Lung microvascular endothelial cell (primary cell): Measurements from ENCODE around the gene KIAA2012. TPM values are rescaled to one million over a fixed set of nuclear protein-coding genes. Genes with fewer than 3 reads are reported as not detected.

ENCODE experiments used
- DNase-seq, 2 donors: peaks; one replicate each; pipeline versions ENCODE4 v3.0.0 to v3.0.0-alpha.2; 2010; ENCODE audit warnings: low read depth in 2 of 2
- total RNA-seq: library from RNA; depleted of rRNA; stranded (reverse); fragments of >200 nt; gene quantifications from 2 replicates; pipeline ENCODE4 v1.2.1, GENCODE V29; 2014

KIAA2012 gene
- total RNA-seq, 1 donor from 2014 or later = not detected

- DNase-seq = no peak
Observed at GRCh38 chr2:202084265-202084664, 11.2 kb downstream of the KIAA2012 start.

- DNase-seq = no peak
Observed at GRCh38 chr2:202088777-202089176, 15.7 kb downstream of the KIAA2012 start.

GRCh38 chr2:202090530-202090929, 17.5 kb downstream of the KIAA2012 start:
- peak in 1 of 2 donors; percentile 6 for DNase-seq

- no peak for DNase-seq
Observed at GRCh38 chr2:202091476-202091875, 18.4 kb downstream of the KIAA2012 start.

- DNase-seq = no peak
Observed at GRCh38 chr2:202094426-202094986, 21.5 kb downstream of the KIAA2012 start.

GRCh38 chr2:202095235-202095634, 22.2 kb downstream of the KIAA2012 start:
- DNase-seq = no peak

- DNase-seq = peak in 1 of 2 donors; percentile 44
Observed at GRCh38 chr2:202096736-202097135, 23.7 kb downstream of the KIAA2012 start.

GRCh38 chr2:202098291-202098690, 25.2 kb downstream of the KIAA2012 start:
- no peak for DNase-seq

GRCh38 chr2:202099515-202099914, 26.5 kb downstream of the KIAA2012 start:
- DNase-seq = no peak

- DNase-seq = no peak
Observed at GRCh38 chr2:202100176-202100575, 27.1 kb downstream of the KIAA2012 start.

GRCh38 chr2:202101026-202101579, 28.0 kb downstream of the KIAA2012 start:
- no peak for DNase-seq

- no peak for DNase-seq
Observed at GRCh38 chr2:202102425-202103000, 29.5 kb downstream of the KIAA2012 start.

GRCh38 chr2:202104286-202104870, 31.3 kb downstream of the KIAA2012 start:
- DNase-seq = peak; percentile 27 to 40

- no peak for DNase-seq
Observed at GRCh38 chr2:202105025-202105424, 32.0 kb downstream of the KIAA2012 start.

GRCh38 chr2:202108345-202108744, 35.3 kb downstream of the KIAA2012 start:
- DNase-seq = no peak

- DNase-seq = no peak
Observed at GRCh38 chr2:202109139-202109736, 36.2 kb downstream of the KIAA2012 start.

- DNase-seq = no peak
Observed at GRCh38 chr2:202109737-202110184, 36.7 kb downstream of the KIAA2012 start.

GRCh38 chr2:202110491-202110890, 37.4 kb downstream of the KIAA2012 start:
- no peak for DNase-seq

GRCh38 chr2:202112041-202112440, 39.0 kb downstream of the KIAA2012 start:
- no peak for DNase-seq

- no peak for DNase-seq
Observed at GRCh38 chr2:202113571-202114142, 40.6 kb downstream of the KIAA2012 start.

- DNase-seq = no peak
Observed at GRCh38 chr2:202114291-202114690, 41.2 kb downstream of the KIAA2012 start.

- DNase-seq = no peak
Observed at GRCh38 chr2:202114795-202115194, 41.7 kb downstream of the KIAA2012 start.
